GM13977 (cell line): ENCODE data around the gene FATE1.

Experiments
- DNase-seq: peaks from one replicate; pipeline ENCODE4 v3.0.0; 2012; ENCODE audit warnings: low spot score
- CTCF ChIP-seq: IDR thresholded peaks from 2 replicates; pipeline ENCODE4 v1.5.1; 2012; ENCODE audit warnings: mild to moderate bottlenecking, control low read depth; ENCODE audit not compliant: insufficient read depth; ENCODE audit errors: extremely low read depth, missing control alignments
- in situ Hi-C: fragments of 300-500 bp; cut with MboI; formaldehyde crosslinking; loops from one replicate; pipeline ENCODE4 v1.12.0; 2022; ENCODE audit warnings: low sequenced_read_pairs, low pct_unique_long_range_greater_than_20kb, mixed read lengths, inconsistent platforms; ENCODE audit not compliant: unreplicated experiment

The FATE1 gene

GRCh38 chrX:151702741-151703340, 13.0 kb upstream of the FATE1 start:
- no peak for TF ChIP-seq CTCF
- no peak for DNase-seq
- in situ Hi-C loops = no loop called here

DNA sequence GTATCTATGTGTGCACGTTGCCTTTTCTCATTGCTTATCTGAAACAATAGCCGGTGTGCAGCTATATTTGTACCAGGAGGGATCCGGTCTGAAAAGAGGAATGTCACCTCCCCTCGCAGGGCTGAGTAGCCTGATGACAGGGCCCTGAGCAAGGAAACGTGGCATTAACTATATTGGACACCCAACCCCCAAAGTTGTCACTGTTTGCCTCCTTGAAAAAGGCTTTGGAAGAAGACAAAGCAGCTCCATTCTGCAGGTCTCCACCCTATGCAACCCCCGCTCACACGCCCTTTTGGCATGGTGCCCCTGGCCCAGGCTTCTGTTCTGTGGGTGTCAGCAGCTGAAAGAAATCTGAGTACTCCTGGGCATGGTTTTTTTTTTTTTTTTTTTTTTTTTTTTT, 12.3 kb upstream of the FATE1 start:
- DNase-seq = no peak
- no peak for TF ChIP-seq CTCF

GRCh38 chrX:151704041-151704663, 11.7 kb upstream of the FATE1 start:
- DNase-seq = no peak
- TF ChIP-seq CTCF = no peak
- in situ Hi-C loops = no loop called here

More for the DNA sequence above, 12.3 kb upstream of the FATE1 start:
- in situ Hi-C loops = no loop called here

DNA sequence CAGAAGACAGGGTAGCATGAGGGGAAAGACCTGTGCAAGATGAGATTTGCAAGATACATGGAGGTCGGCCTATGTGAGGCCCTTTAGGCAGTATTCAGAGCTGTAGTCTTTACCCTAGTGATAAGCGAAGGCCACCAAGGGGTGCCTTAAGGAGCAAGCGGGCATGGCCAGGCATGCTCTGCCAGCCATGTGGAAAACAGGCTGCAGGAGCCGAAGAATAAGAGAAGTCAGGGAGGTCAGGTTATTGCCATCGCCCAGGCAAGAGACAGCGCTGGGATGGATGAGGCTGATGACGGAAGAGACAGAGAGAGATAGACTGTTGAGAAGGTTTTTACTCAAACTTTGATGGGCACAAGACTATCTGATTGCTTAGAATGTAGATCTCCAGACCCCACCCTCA, 7.0 kb upstream of the FATE1 start:
- in situ Hi-C loops = no loop called here
- TF ChIP-seq CTCF = no peak
- DNase-seq = no peak

DNA sequence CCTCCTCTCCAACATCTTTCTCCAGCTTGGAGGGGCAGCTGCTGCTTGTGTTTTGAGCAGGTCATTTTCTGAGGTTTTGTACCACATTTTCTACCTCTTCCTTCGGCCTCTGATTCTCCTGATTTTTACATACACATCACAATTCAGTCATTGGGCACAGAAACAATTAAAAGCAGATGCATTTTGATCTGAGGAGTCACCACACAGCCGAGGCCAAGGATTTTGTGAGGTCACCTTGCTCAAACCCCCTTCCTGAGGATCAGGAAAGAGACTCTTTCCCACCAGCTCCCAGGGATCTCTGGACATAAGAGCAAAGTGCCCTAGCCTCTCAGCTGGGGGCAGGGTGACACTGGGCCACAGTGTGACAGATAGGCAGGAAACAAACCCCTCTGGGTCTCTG, 5.4 kb upstream of the FATE1 start:
- no peak for DNase-seq
- in situ Hi-C loops = no loop called here
- TF ChIP-seq CTCF = no peak

GRCh38 chrX:151711154-151711553, 4.7 kb upstream of the FATE1 start:
- DNase-seq = no peak
- no peak for TF ChIP-seq CTCF
- in situ Hi-C loops = no loop called here

- in situ Hi-C loops = no loop called here
- no peak for TF ChIP-seq CTCF
- DNase-seq = no peak
Observed at GRCh38 chrX:151711787-151712186, 4.0 kb upstream of the FATE1 start.
